HG02870 (cell line): ENCODE results near the gene ASB5.
"Not testable (repeated sequence)": the region's sequence is repeated elsewhere in the genome, so short reads cannot be mapped to it uniquely, and the experiment has no call there.

Source experiments
- ATAC-seq: cut with Tn5 transposase; IDR thresholded peaks from one replicate; pipeline ENCODE4 v1.9.1; 2021; ENCODE audit warnings: mild to moderate bottlenecking, moderate library complexity; ENCODE audit not compliant: unreplicated experiment

Gene ASB5, protein sequence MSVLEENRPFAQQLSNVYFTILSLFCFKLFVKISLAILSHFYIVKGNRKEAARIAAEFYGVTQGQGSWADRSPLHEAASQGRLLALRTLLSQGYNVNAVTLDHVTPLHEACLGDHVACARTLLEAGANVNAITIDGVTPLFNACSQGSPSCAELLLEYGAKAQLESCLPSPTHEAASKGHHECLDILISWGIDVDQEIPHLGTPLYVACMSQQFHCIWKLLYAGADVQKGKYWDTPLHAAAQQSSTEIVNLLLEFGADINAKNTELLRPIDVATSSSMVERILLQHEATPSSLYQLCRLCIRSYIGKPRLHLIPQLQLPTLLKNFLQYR

DNA sequence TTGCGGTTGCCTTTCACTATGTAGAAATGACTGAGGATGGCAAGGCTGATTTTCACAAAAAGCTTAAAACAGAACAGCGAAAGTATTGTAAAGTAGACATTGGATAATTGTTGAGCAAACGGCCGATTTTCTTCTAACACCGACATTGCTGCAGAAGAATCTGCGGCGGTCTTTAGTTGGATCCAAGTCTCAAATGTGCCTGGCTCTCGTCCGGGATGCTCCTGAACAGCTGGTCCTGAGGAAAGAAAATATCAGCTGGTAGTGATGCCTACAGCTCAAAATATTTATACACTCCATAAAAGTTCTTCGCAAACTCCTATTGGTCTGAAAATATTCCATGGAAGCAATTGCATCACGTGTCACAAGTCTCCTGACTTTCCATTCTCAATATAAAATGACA, at the start of gene ASB5:
TSS of gene ASB5 (minus strand) at position 260 of the 400 bp plus-strand sequence. CDS start at position 146, 114 bp downstream.
- ATAC-seq, result no peak

DNA sequence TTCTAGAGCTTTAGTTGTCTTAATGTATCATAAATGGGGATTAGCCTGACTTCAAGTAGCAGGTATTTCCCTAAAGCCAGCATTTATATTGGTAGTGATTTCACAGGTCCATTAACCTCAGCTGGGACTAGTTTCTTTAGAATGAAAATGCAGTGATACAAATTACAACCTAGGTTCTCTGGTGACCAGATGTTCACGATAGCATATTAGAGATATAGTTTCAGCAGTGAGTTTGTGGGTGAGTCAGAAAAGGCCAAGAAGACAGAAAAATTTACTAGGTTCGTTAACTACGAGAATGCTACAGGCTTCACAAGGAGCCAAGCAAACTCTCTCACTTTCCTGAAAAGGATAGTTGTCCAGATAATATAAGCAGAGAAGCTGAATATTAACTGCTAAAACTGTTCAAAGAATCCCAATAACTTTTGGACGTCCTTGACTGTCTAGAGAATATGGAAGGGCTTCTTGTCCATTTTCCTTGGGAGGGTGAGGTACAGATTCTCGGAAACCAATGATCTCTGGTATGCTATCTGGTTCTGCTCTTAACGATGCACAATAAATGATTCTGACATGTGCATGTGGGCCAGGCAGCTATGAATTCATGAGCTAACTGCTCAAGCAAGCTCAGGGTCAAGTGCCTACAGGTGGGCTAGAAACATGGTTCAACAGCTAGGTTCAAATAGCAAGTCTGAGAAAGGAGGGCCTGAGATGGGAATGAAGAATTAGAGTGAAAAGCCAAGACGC, 44.7 kb upstream of the ASB5 start:
- ATAC-seq, result no peak

DNA sequence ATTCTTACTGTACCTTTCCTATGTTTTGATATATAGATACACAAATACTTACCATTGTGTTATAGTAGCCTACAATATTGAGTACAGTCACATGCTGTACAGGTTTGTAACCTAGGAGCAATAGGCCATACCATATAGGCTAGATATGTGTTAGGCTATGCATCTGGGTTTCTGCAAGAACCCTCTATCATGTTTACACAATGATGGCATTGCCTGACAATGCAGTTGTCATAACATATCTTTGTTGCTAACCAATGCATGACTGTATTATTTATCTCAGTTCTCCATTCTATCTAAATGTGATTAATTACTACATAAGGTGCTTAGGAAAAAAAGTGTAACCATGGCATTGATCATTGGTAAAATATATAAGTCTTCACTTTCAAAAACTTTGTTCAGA, 40.8 kb upstream of the ASB5 start:
- ATAC-seq, result no peak

DNA sequence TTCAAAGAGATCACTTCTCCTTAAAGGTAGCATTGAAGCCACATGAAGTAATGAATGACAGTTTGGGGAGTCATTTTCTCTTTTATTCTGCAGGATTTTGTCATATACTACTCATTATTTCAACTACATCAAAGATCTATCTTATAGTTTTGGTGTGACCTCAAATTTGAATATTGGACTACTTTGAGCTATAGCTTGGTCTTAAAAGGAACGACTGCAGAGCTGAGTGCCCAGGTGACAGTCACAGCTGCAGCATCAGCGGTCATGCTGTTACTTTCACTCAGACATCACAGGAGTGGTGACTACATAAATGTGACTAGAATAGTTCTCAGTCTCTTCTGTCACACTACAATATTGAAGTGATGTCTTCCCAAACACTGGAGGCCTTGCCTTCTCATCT, 40.0 kb upstream of the ASB5 start:
- ATAC-seq, result peak; percentile 99

DNA sequence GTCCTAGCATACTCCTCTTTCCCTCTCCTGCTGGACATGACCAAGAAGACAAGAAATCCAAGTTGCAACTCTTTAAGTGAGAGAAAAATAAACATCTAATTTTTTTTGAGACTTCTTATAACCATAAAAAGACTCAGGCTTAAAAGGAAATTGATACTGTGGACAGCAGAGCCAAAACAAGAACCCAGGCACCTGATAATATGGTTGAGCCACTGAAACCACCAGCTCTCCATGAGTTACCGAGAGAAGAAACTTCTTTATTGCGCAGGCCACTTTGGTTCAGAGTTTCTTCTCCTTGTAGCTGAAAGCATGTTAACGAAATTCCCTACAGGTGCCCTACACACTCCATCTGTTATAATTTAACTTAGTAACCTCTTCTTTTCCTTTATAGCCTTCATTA, 39.4 kb upstream of the ASB5 start:
- peak; percentile 58 for ATAC-seq

DNA sequence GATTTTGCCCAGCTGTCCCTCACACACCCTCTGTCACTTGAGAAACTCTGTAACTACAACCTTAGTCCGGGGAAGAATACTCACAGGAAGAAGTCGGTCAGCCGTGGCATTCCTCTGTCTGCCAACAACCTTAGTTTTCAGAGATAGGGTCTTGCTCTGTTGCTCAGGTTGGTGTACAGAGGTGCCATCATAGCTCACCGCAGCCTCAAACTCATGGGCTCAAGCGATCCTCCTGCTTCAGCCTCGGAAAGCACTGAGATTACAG, 38.6 kb upstream of the ASB5 start:
- no peak for ATAC-seq

DNA sequence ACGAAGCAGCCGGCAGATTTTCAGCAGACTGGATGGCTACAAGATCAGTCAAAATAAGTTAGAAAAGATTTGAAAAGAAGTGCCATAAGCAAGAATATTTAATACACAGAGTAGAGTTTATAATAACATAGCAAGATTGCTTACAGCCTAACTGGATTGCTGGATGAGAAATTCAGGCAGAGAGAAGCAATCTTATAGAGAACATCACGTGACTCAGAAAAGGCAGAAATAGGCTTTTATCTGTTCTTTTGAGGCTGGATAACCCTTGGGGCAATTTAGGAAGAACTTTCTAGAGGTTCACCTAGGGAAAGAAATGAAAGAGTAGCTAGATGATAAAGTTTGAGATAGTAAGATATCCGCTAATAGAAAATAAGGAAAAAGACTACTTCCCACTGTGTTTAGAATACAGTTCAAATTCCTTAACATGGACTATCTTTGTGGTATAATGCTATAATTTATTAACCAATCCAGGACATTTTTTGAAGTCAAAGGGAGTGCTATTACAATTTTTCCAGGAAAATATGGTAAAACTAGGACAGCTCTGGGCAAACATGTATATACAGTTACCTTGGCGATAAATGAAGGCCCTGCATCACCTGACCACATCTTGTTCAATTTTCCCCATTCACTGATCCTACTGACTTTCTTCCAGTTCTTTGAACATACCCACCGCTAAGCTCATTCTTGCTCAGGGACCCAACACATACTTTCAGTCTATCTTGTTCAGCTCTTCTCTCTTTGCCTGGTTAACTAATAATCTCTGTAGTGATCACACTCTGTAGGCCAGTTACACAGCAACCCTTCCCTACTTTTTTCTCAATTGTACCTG, 38.0 kb upstream of the ASB5 start:
- no peak for ATAC-seq

DNA sequence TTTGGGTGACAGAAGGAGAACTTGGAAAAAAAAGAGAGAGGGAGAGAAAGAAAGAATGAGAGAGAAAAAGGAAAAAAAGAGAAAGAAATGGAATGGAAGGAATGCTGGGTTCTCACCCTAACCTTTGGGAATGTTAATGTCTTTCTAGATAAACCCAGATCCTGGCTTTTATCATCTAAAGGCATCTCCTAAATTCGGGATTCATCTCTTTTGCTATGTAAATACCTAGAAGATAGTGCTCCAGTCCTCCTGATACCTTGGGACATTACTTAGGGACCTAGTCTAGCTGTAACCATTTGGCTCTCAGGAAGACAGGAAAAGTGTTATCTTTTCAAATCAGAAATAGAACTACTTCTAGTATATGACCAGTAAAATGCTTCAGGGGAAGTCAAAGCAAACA, 34.9 kb upstream of the ASB5 start:
- ATAC-seq, result no peak

DNA sequence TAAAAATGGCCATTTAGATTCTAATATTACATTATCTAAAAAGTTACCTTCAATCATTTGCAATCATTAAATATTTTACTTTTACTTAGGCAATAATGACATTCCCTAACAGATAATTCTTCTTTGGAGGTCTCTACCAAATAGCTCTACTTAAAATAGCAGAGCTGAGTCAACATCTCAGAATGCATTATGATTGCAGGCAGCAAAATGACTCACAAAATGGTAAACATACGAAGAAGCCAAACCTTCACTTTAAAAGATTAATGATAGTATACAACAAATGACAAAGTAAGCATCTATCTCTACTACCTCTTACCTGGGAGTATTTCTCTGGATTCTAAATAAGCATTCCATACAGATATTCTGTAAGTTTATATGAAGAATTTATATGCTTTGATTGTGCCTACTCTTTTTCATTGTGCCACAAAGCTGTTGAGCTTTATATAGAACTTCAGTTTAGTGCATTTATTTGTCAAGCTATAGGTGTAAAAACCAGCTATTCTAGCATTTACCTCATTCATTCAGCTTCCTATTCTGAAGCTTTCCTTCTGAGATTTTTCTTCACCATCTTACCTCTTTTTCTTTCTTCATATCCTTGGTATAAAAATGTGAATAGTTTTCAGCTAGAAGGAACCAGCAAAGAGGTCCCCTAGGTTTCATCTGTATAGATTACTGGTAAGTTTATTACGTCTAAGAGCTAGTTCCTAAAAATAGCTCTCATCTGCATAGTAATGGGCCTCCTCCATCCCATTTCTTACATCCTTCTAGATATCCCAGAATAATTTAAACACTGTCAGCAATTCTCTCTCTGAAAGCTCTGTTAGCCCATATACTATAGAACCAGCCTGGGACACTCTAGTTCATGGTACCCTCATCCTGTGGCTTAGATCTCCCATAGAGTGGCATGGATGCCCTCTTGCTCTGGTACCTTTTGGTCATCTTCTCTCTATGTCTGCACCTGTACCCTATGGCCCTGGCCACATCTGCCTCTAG, 33.6 kb upstream of the ASB5 start:
- no peak for ATAC-seq

DNA sequence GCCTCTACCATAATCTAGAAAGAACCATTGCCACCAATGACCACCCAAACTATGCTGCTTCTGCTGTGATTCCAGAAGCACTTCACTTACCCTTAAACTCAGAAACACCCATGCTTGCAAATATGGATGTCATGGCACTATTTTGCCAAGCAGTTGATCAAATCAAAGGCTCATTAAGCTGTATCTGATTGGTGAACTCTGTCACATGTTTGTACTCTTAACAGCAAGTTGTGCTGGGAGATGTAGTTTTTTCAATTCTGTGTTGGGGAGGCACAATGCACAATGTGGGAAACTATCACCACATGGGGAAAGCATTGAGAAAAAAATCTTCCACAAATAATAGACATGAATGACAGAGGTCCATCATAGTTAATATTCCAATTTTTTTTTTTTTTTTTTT, 31.5 kb upstream of the ASB5 start:
- ATAC-seq, result no peak

DNA sequence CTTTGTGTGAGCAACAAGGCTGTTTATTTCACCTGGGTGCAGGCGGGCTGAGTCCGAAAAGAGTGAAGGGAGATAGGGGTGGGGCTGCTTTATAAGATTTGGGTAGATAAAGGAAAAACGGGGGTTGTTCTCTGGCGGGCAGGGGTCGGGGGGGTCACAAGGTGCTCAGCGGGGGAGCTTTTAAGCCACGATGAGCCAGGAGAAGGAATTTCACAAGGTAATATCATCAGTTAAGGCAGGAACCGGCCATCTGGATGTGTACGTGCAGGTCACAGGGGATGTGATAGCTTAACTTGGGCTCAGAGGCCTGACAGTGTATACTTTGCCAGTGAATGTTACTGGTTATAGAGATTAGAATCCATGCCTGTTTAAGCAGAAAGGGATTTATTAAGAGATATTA, 31.0 kb upstream of the ASB5 start:
- no peak for ATAC-seq

DNA sequence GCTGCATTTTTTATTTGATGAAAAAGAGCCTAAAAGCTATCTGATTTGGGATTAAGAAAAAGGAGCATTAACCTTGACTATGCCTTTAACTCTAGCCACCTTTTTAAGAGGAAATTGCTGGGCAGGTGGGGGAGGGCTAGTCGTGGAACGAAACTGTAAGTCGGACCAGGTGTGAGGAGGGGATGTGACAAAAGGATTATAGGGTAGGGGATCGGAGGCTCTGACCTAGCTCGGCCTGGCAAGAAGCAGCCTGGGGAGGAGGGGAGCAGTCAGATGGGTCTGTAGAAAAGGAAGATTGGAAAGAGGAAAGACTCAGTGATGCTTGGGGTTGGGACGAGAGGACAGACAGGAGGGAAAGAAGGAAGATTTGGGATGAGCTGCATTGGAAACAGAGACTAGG, 29.6 kb upstream of the ASB5 start:
- ATAC-seq, result no peak

DNA sequence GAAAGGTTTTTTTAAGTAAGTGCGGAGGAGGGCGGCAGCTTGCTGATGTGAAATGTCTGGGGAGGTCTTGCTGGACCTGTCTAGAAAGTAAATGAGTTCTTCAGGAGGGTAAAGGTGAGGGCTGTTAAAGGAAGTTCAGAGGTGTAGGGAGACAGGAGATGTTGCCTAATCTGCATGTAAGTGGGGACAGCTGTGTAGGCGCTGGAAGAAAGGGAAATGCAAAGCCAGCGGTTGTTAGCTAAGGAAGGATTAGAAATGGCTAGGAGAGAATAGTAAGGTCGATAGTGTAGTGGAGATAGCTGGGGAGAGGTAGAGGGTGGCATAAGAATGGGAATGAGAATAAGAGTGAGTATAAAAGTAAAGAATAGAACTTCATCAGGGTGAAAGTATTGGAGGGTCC, 26.9 kb upstream of the ASB5 start:
- not testable (repeated sequence) for ATAC-seq

DNA sequence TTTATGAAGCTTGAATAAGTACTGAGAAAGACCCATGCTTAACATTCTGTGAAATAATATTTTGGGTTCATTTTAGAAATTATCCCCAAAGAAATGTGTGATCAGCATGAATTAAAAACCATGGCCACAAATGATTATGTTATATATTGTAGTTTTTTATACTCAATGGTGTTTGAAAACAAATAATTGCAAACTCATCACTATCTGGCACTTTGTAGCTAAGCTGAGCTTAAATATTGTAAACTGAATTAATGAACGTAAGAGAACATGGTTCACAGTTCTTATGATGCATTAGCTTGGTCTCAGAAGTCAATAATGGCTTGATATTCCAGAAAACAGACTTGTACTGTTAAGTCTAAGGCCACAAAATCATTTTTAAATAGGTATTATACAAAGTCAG, 24.6 kb upstream of the ASB5 start:
- no peak for ATAC-seq

DNA sequence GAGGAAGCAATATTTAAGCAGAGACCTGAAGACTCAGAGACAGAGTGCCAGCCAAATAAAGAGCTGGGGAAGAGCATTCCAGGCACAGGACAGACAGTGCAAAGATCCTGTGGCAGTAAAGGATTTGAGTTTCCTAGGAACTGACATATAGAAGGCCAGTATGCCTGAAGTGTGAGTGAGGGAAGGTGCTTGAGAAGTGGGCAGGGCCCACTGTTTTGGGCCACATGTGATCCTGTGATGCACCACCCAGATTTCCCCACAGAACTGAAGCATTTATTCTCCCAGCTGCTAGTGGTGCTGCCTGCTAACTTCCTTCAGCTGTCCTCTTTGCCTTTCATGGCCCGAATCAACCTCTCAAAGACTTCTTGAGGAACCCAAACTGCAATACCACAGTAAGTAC, 23.9 kb upstream of the ASB5 start:
- no peak for ATAC-seq

DNA sequence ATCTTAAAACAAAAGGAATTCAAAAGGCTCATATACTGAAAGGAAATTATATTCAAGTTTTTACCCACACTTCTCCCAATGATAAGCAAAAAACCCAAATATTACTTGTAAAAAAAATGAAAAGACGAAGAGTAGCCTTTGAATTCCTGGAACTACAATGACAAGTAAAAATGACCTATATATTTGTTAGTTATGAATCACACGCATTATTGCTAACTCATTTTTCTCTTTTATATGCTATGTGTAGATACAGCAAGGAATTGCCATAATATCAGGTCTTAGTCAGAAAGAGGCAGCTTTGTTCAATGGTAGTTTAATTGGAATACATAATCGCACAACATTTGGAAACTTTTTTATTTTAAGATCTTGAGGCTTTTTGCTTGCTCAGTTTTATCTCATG, 22.7 kb upstream of the ASB5 start:
- ATAC-seq, result no peak

DNA sequence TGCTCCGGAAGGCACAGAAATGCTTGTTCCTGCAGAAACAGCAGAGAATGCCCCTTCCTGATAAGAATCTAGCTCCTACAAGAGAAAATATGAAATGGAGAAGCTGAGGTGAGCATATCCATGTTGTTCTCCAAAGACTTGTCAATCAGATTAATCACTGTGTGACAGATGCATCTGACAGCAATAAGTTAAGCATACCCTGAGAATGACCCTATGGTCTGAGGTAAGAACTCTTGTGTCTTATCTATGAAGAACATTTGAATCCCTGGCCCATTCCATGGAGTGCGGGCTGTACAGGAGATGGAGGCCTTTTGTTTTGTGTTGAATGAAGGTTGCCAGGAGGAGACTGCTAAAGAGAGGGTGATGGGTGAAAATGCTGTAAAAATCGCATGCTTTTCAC, 21.5 kb upstream of the ASB5 start:
- no peak for ATAC-seq

DNA sequence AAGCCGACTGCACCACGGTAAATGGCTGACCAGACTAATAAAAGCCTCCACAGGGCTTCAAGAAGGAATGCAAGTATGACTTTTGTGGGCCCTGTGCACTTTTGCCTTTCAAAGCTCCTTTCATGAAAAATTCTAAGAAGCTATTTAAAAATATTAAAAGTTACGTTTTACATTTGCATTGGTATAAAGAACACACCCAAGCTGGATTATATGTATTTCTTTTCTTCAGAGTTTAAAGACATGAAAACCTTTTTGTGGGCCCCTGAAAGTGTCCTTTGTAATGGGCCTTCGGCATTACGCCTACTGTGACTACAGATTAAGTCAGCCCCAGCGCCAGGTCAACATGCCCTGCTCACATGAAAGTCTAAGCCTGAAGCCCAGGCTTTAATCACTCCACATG, 20.5 kb upstream of the ASB5 start:
- no peak for ATAC-seq

DNA sequence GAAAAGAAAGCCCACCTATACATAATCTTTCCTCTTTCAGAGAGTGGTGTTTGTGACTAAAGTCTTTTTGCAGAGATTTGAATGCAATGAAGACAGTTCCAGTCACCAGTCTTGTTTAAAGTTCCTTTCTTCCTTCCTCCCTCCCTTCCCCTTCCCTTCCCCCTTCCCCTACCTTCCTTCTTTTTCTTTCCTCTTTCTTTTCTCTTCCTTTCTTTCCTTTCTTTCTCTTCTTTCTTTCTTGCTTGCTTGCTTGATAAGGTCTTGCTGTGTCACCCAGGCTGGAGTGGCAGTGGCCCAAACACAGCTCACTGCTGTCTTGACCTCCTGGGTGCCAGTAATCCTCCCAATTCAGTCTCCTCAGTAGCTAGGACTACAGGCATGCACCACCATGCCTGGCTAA, 19.0 kb upstream of the ASB5 start:
- no peak for ATAC-seq

DNA sequence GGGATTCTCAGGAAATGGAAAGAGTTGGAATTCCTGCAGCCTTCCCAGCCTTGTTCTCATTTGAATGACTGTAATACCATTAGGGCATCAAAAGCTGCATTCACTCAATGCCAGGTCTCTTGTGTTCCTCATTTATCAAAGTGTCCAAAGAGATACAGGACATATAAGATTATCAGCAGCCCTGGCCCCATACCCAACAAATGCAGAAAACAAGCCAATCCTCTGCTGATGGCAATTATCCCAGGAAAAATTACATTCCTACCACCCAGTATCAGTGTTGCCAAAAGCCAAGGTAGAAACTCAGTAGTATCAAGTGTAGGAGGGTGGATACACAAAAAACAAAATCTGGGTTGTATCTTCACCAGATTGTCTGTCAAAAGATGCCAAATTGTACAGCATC, 18.5 kb upstream of the ASB5 start:
- no peak for ATAC-seq

DNA sequence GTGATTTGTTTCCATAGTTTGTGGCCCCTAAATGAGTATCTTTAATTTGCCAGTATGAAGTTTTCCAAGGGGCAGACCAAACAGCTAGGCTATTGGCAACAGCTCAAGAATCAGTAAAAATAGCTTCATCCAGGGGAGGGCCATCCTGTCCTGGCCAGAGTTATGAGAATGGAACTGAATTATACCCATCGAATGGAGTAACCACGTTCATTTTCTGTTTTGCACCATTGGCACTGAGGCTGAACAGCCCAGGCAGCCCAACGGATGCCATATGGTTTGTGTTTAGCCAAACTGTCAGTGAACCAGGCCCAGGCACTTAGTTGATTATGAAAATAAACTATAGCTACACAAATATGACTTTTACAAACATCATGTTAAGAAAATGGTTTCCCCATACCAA, 17.7 kb upstream of the ASB5 start:
- ATAC-seq, result no peak
